Diencephalon (tissue), 1 donor: ENCODE measurements around the gene EPHB3. TPM values are rescaled to one million over a fixed set of nuclear protein-coding genes. Genes with fewer than 3 reads are reported as not detected.

Experiments
- total RNA-seq: library from RNA; depleted of rRNA; stranded (reverse); fragments of >200 nt; gene quantifications from one replicate; pipeline ENCODE4 v1.2.3, GENCODE V29; 2014

Gene EPHB3
- total RNA-seq: 20.5 TPM

GRCh38 chr3:184561061-184561912, at the start of gene EPHB3:
Gene EPHB3 (plus strand): TSS chr3:184561785. CDS start chr3:184562236, 451 bp downstream.

Other genes with a start within 250 kb of the EPHB3 start
- 119 TPM for gene EIF4G1, start 247.2 kb upstream of the EPHB3 start, total RNA-seq
- 62.5 TPM for gene FAM131A, start 224.2 kb upstream of the EPHB3 start, total RNA-seq
- 12.2 TPM for gene CLCN2, start 200.2 kb upstream of the EPHB3 start, total RNA-seq
- gene POLR2H, start 200.1 kb upstream of the EPHB3 start, total RNA-seq: 35.3 TPM
- gene THPO, start 183.6 kb upstream of the EPHB3 start, total RNA-seq: not detected
- 6.0 TPM for gene CHRD, start 181.7 kb upstream of the EPHB3 start, total RNA-seq
- gene MAGEF1, start 150.3 kb downstream of the EPHB3 start, total RNA-seq: 47.1 TPM